K562 (cell line): ENCODE data around the gene KIAA0319L. TPM values are rescaled to one million over a fixed set of nuclear protein-coding genes. Genes with fewer than 3 reads are reported as not detected.

Experiments used
- ATAC-seq: fragments of 200-7000 bp; cut with Tn5 transposase; 3 replicates; pipeline ENCODE4 v1.9.1; 2020; ENCODE audit warnings: moderate library complexity
- BruUV-seq: library from RNA; stranded (reverse); fragments of 400-500 nt; replicated peaks from 2 replicates; lab custom pipeline; 2021; lab: Mats Ljungman, UMichigan
- CTCF ChIA-PET: fragments of 300-600 bp; formaldehyde crosslinking; extraction: SDS; loops from one replicate; lab custom pipeline; 2021; ENCODE audit warnings: low intra/inter-chr PET ratio; lab: Yijun Ruan, JAX
- POLR2A ChIA-PET: fragments of 300-600, 350-650 bp; sonication (Branson Sonifier 250); formaldehyde crosslinking; extraction: SDS; loops from one replicate; lab custom pipeline; 2021; ENCODE audit warnings: antibody characterized with exemption, inconsistent platforms; lab: Yijun Ruan, JAX
- DNase-seq, 4 experiments: peaks; one replicate each; pipeline versions ENCODE4 v3.0.0 to v3.0.0-alpha.2; 2011 to 2018; ENCODE audit warnings: low spot score in 3 of 4, mixed read lengths in 3 of 4; ENCODE audit errors: extremely low read depth in 1 of 4
- FAIRE-seq: peaks from 2 replicates; lab custom pipeline; 2011; peaks lifted over from hg19 to GRCh38; lab: Jason Lieb, UNC
- H2AFZ ChIP-seq: 2 replicates; pipeline ENCODE4 v1.6.0; 2011; ENCODE audit warnings: low read depth, low read length, control low read depth, inconsistent platforms
- H3K27ac ChIP-seq: fragments of 200-600 bp; 3 replicates; pipeline ENCODE4 v1.8.0; 2011; ENCODE audit warnings: low read depth, mild to moderate bottlenecking, control low read depth, inconsistent platforms, low read length, moderate library complexity, mixed read lengths; ENCODE audit errors: extremely low read depth
- H3K27me3 ChIP-seq, 2 experiments: fragments of 300-600 bp in 1 of 2; 2 replicates in 1 of 2; 3 replicates in 1 of 2; pipeline versions ENCODE4 v1.6.0 to v1.8.0; 2011; ENCODE audit warnings: inconsistent platforms in 2 of 2, low read length in 2 of 2, mild to moderate bottlenecking in 1 of 2, mixed read lengths in 1 of 2, moderate library complexity in 1 of 2; ENCODE audit not compliant: control insufficient read depth in 2 of 2, insufficient read depth in 2 of 2
- H3K36me3 ChIP-seq: fragments of 300-600 bp; 3 replicates; pipeline ENCODE4 v1.8.0; 2011; ENCODE audit warnings: mild to moderate bottlenecking, low read length, inconsistent platforms; ENCODE audit not compliant: control insufficient read depth, insufficient read depth
- H3K4me1 ChIP-seq, 2 experiments: fragments of 200-600 bp in 1 of 2; replicated peaks in 1 of 2; 2 replicates in 1 of 2; 3 replicates in 1 of 2; pipeline versions ENCODE4 v1.5.1 to v1.8.0; 2011; ENCODE audit warnings: inconsistent platforms in 2 of 2, low read length in 2 of 2, mild to moderate bottlenecking in 1 of 2, mixed read lengths in 1 of 2, moderate library complexity in 1 of 2; ENCODE audit not compliant: control insufficient read depth in 2 of 2, insufficient read depth in 2 of 2
- H3K4me2 ChIP-seq: 2 replicates; pipeline ENCODE4 v1.6.1; 2011; ENCODE audit warnings: low read length, control low read depth, inconsistent platforms, mixed read lengths; ENCODE audit not compliant: insufficient read depth
- H3K4me3 ChIP-seq: fragments of 200-600 bp; sonication (generic), shearing (Covaris generic); 2 replicates; pipeline ENCODE4 v1.5.1; 2016; ENCODE audit warnings: control low read depth, inconsistent platforms
- H3K79me2 ChIP-seq: fragments of 200-600 bp; 3 replicates; pipeline ENCODE4 v1.8.0; 2011; ENCODE audit warnings: low read length, inconsistent platforms; ENCODE audit not compliant: control insufficient read depth, insufficient read depth
- H3K9ac ChIP-seq, 2 experiments: 2 replicates each; pipeline versions ENCODE4 v1.6.0 to v1.6.1; 2011; ENCODE audit warnings: low read depth in 2 of 2, low read length in 2 of 2, control low read depth in 1 of 2, inconsistent platforms in 1 of 2, mild to moderate bottlenecking in 1 of 2, mixed read lengths in 1 of 2; ENCODE audit not compliant: insufficient read depth in 1 of 2
- H3K9me1 ChIP-seq: one replicate; pipeline ENCODE4 v1.6.0; 2011; ENCODE audit warnings: inconsistent platforms, mild to moderate bottlenecking, low read length, moderate library complexity; ENCODE audit not compliant: control insufficient read depth, insufficient read depth
- H3K9me3 ChIP-seq: replicated peaks from 2 replicates; pipeline ENCODE4 v1.5.1; 2011; ENCODE audit warnings: low read depth, low read length, inconsistent platforms; ENCODE audit not compliant: control insufficient read depth, insufficient read depth
- H4K20me1 ChIP-seq: replicated peaks from 2 replicates; pipeline ENCODE4 v1.6.1; 2011; ENCODE audit warnings: low read length, inconsistent platforms, mixed read lengths; ENCODE audit not compliant: control insufficient read depth, insufficient read depth
- ARNT ChIP-seq, 2 experiments: fragments of 450-650 bp; IDR thresholded peaks; 2 replicates each; pipeline ENCODE4 v1.6.1; 2016; ENCODE audit warnings: mild to moderate bottlenecking in 1 of 2
- BCL6 ChIP-seq: fragments of 250-450 bp; sonication (Bioruptor Pico); IDR thresholded peaks from 2 replicates; pipeline ENCODE4 v1.4.0; 2020
- GABPB1 ChIP-seq: sonication (generic); formaldehyde crosslinking; IDR thresholded peaks from 2 replicates; pipeline ENCODE4 v1.8.0; 2022; ENCODE audit warnings: mild to moderate bottlenecking, missing genetic modification reagents
- NCOA2 ChIP-seq, 2 experiments: fragments of 450-650 bp; IDR thresholded peaks; 2 replicates each; pipeline ENCODE4 v1.6.1; 2018; ENCODE audit warnings: mild to moderate bottlenecking in 2 of 2, moderate library complexity in 1 of 2; ENCODE audit not compliant: partially characterized antibody in 2 of 2
- POLR3G ChIP-seq: IDR thresholded peaks from 2 replicates; pipeline ENCODE4 v1.6.1; 2011; ENCODE audit not compliant: insufficient read length, insufficient replicate concordance; ENCODE audit errors: extremely low read depth
- SMARCC2 ChIP-seq: fragments of 450-650 bp; IDR thresholded peaks from 2 replicates; pipeline ENCODE4 v1.6.1; 2017; ENCODE audit warnings: antibody characterized with exemption, moderate library complexity, mild to moderate bottlenecking, low read depth
- STAT5B ChIP-seq: fragments of 250-450 bp; sonication (Bioruptor Pico); IDR thresholded peaks from 2 replicates; pipeline ENCODE4 v1.8.0; 2021; ENCODE audit warnings: mild to moderate bottlenecking, inconsistent platforms
- U2AF1 ChIP-seq: fragments of 200-400 bp; formaldehyde crosslinking; optimal IDR thresholded peaks from 2 replicates; pipeline ENCODE3; 2017; ENCODE audit warnings: mild to moderate bottlenecking, low read depth, low read length, moderate library complexity
- XRCC3 ChIP-seq: fragments of 450-650 bp; IDR thresholded peaks from 2 replicates; pipeline ENCODE4 v1.6.1; 2017; ENCODE audit warnings: mild to moderate bottlenecking, moderate library complexity
- ZFP1 ChIP-seq: fragments of 450-650 bp; formaldehyde crosslinking; IDR thresholded peaks from 2 replicates; pipeline ENCODE4 v1.4.0; 2020; ENCODE audit warnings: mild to moderate bottlenecking, mixed read lengths
- ZFP30 ChIP-seq: fragments of 250-450 bp; sonication (Bioruptor Pico); IDR thresholded peaks from 2 replicates; pipeline ENCODE4 v1.8.0; 2022; ENCODE audit warnings: moderate library complexity, mild to moderate bottlenecking, inconsistent platforms, borderline replicate concordance
- ZNF766 ChIP-seq: fragments of 200-800 bp; sonication (Bioruptor generic); conservative IDR thresholded peaks from 2 replicates; pipeline ENCODE4 v1.6.1; 2016; ENCODE audit warnings: missing genetic modification characterization, missing compliant biosample characterization
- WGBS: fragments of 100-300 bp; shearing (Covaris generic); methylation state at CpG from one replicate; pipeline ENCODE4 v1.1.6; 2016; ENCODE audit warnings: low coverage, mixed read lengths; ENCODE audit not compliant: insufficient coverage; ENCODE audit errors: missing lambda C conversion rate; 5-methylcytosine and 5-hydroxymethylcytosine counted together
- in situ Hi-C: fragments of 300-500 bp; cut with MboI; formaldehyde crosslinking; loops from 4 replicates; pipeline ENCODE4 v1.15.0; 2018; ENCODE audit warnings: inconsistent platforms, mixed read lengths
- intact Hi-C: fragments of 100-400 bp; cut with micrococcal nuclease; formaldehyde crosslinking; loops from 2 replicates; pipeline ENCODE4 v1.14.2; 2022
- polyA plus RNA-seq, 8 experiments: library from polyadenylated mRNA; depleted of rRNA in 4 of 8; stranded (reverse) in 5 of 8; unstranded in 3 of 8; fragments of >200 nt; fragmentation: Nextera tagmentation in 2 of 8; fragmentation: Illumina TruSeq in 1 of 8; extraction: Ambion mirVana in 2 of 8; extraction: Trizol in 1 of 8; gene quantifications; 2 replicates each; pipeline versions ENCODE4 v1.2.1 to v1.2.3, GENCODE V29; 2011 to 2014; ENCODE audit warnings: inconsistent platforms in 1 of 8, missing spikeins in 1 of 8
- total RNA-seq, 7 experiments: library from RNA; depleted of rRNA in 6 of 7; stranded (reverse); fragments of >200 nt in 6 of 7; fragmentation: Illumina TruSeq in 2 of 7; extraction: Trizol in 2 of 7; gene quantifications; 2 replicates each; pipeline versions ENCODE4 v1.2.1 to v1.2.3, GENCODE V29; 2011 to 2021; ENCODE audit warnings: low replicate concordance in 1 of 7
- TF ChIP-seq, protein P1 (sequence below): fragments of 250-450 bp; sonication (Bioruptor Pico); IDR thresholded peaks from 2 replicates; pipeline ENCODE4 v1.4.0; 2020; ENCODE audit warnings: mild to moderate bottlenecking, moderate library complexity
- TF ChIP-seq, protein P2 (sequence below): fragments of 200-800 bp; sonication (Bioruptor generic); IDR thresholded peaks from 2 replicates; pipeline ENCODE4 v1.6.1; 2017; ENCODE audit warnings: missing genetic modification characterization, missing compliant biosample characterization
- TF ChIP-seq, protein P3 (sequence below), 3 experiments: fragments of 200-800 bp in 1 of 3; sonication (Bioruptor generic) in 1 of 3; sonication (generic) in 1 of 3; formaldehyde crosslinking in 1 of 3; IDR thresholded peaks; 2 replicates each; pipeline versions ENCODE4 v1.6.1 to v1.8.0; 2016 to 2022; ENCODE audit warnings: mild to moderate bottlenecking in 2 of 3, missing compliant biosample characterization in 2 of 3, missing genetic modification characterization in 2 of 3, missing genetic modification reagents in 1 of 3

The KIAA0319L gene
- total and polyA plus RNA-seq, 9 of the 15 experiments (the other 6 are each of a cell fraction or from before 2014, with no cell fraction given), result 2.4 to 51.7 (median 27.4) TPM

DNA sequence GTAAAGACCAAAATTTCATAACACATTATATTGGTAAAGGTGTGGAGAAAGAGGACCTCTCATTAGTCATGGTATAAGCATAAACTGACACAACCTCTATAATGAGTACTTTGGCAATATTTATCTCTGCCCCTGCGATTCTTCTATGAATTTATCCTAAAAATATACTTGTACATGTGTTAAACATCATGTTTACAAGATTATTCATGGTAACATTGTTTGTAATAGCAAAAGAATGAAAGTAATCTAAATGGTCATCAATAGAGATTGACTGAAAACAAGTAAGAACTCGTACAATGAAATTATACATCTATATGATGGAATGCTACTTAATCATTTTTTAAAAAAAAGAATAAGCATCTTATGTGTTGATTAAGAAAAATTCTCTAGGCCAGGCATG lies 96.4 kb downstream of the KIAA0319L start:
- no peak overlapping the region for H2AFZ ChIP-seq
- H3K9me3 ChIP-seq, result 0 out of 2 replicates have a peak, but pooled peaks cover 3% of the 10 kb centered on the region
- no peak for ATAC-seq
- ChIA-PET CTCF (no interaction called here), POLR2A (interaction anchor here (0.9 kb wide), 1 partner anchor 25 kb away, joined by 3 read pairs; no protein-coding TSS in a partner anchor)
- H3K9ac ChIP-seq, result no peak overlapping the region
- no peak overlapping the region for H3K4me3 ChIP-seq
- H4K20me1 ChIP-seq, result no peaks in the 10 kb centered on the region
- H3K27me3 ChIP-seq, result no peaks in the 10 kb centered on the region
- no peak for DNase-seq
- no peak overlapping the region for H3K27ac ChIP-seq
- peaks cover 42% of the 10 kb centered on the region; the same call in 2 of the 3 replicates for H3K36me3 ChIP-seq
- intact Hi-C loops, result no loop called here
- no peaks in the 10 kb centered on the region for H3K4me1 ChIP-seq
- FAIRE-seq, result no peak
- 85% methylated on average over 2 of the region's 2 CpGs for WGBS
- TF ChIP-seq ZNF766 (CRISPR knock-in tag) (no peak), POLR3G (no peak), NCOA2 (IDR thresholded peaks at IDR 0.05; ENCODE audit: partially characterized antibody in 2 of 2) (no peak), BCL6 (no peak), SMARCC2 (no peak), ARNT (IDR thresholded peaks at IDR 0.05) (no peak), ZFP1 (no peak), U2AF1 (no peak), ZFP30 (CRISPR knock-in tag) (no peak), GABPB1 (no peak), STAT5B (CRISPR knock-in tag) (no peak), XRCC3 (no peak)
- TF ChIP-seq, protein P1, sequence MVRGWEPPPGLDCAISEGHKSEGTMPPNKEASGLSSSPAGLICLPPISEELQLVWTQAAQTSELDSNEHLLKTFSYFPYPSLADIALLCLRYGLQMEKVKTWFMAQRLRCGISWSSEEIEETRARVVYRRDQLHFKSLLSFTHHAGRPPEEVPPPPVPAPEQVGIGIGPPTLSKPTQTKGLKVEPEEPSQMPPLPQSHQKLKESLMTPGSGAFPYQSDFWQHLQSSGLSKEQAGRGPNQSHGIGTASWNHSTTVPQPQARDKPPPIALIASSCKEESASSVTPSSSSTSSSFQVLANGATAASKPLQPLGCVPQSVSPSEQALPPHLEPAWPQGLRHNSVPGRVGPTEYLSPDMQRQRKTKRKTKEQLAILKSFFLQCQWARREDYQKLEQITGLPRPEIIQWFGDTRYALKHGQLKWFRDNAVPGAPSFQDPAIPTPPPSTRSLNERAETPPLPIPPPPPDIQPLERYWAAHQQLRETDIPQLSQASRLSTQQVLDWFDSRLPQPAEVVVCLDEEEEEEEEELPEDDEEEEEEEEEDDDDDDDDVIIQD (CRISPR knock-in tag), result no peak
- TF ChIP-seq, protein P2, sequence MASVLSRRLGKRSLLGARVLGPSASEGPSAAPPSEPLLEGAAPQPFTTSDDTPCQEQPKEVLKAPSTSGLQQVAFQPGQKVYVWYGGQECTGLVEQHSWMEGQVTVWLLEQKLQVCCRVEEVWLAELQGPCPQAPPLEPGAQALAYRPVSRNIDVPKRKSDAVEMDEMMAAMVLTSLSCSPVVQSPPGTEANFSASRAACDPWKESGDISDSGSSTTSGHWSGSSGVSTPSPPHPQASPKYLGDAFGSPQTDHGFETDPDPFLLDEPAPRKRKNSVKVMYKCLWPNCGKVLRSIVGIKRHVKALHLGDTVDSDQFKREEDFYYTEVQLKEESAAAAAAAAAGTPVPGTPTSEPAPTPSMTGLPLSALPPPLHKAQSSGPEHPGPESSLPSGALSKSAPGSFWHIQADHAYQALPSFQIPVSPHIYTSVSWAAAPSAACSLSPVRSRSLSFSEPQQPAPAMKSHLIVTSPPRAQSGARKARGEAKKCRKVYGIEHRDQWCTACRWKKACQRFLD, result no peak
- TF ChIP-seq, protein P3, sequence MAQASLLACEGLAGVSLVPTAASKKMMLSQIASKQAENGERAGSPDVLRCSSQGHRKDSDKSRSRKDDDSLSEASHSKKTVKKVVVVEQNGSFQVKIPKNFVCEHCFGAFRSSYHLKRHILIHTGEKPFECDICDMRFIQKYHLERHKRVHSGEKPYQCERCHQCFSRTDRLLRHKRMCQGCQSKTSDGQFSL (CRISPR knock-in tag; IDR thresholded peaks at IDR 0.05), result no peak
- TF ChIP-seq, protein P3 (tag; IDR thresholded peaks at IDR 0.05), result no peak
- H3K79me2 ChIP-seq, result no peaks in the 10 kb centered on the region
- H3K4me2 ChIP-seq, result no peak overlapping the region
- in situ Hi-C loops, result no loop called here
- BruUV-seq, result no TSS peak
- H3K9me1 ChIP-seq, result no peaks in the 10 kb centered on the region
